Panc1 (cell line): ENCODE data around the gene IL20RA.

ENCODE experiments used
- CTCF ChIP-seq: fragments of 450-650 bp; IDR thresholded peaks from 2 replicates; pipeline ENCODE4 v1.5.1; 2017; ENCODE audit warnings: mild to moderate bottlenecking
- POLR2AphosphoS5 ChIP-seq: IDR thresholded peaks from 2 replicates; pipeline ENCODE4 v1.6.1; 2012; ENCODE audit warnings: mild to moderate bottlenecking, low read depth, low read length, moderate library complexity
- REST ChIP-seq, 2 experiments: IDR thresholded peaks; 2 replicates each; pipeline ENCODE4 v1.6.1; 2011 to 2012; ENCODE audit warnings: low read depth in 2 of 2, control low read depth in 1 of 2, low read length in 1 of 2, mild to moderate bottlenecking in 1 of 2, moderate library complexity in 1 of 2; ENCODE audit not compliant: insufficient read depth in 1 of 2
- TCF7L2 ChIP-seq: IDR thresholded peaks from 2 replicates; pipeline ENCODE4 v1.6.1; 2011; ENCODE audit warnings: mild to moderate bottlenecking, low read depth, low read length, inconsistent platforms

GRCh38 chr6:136968837-136969236 lies 75.9 kb downstream of the IL20RA start:
- TF ChIP-seq CTCF (no peak), TCF7L2 (no peak), REST (IDR thresholded peaks at IDR 0.05; ENCODE audit: insufficient read depth in 1 of 2, low read depth in 2 of 2, low read length in 1 of 2) (no peak), POLR2AphosphoS5 (no peak)
